ENCODE measurements around the gene POLR3F. TPM values are rescaled to one million over a fixed set of nuclear protein-coding genes. Genes with fewer than 3 reads are reported as not detected.
A peak's percentile ranks its signal among the peaks of the same experiment; 100 is the strongest.
"Not testable (repeated sequence)": the region's sequence is repeated elsewhere in the genome, so short reads cannot be mapped to it uniquely, and the experiment has no call there.

The POLR3F gene
- total RNA-seq, 1 donor from 2014 or later, result 6.8 TPM

GRCh38 chr20:18477821-18478220, 10.6 kb downstream of the POLR3F start:
- TF ChIP-seq CTCF (conservative IDR thresholded peaks at IDR 0.05; ENCODE audit: low read depth, low read length), result no peak
- DNase-seq (ENCODE audit: low read depth), result no peak
- no peak overlapping the region for H3K4me3 ChIP-seq (ENCODE audit: low read depth, low read length)

- no peak for DNase-seq (ENCODE audit: low read depth)
- no peak for TF ChIP-seq CTCF (conservative IDR thresholded peaks at IDR 0.05; ENCODE audit: low read depth, low read length)
- H3K4me3 ChIP-seq (ENCODE audit: low read depth, low read length), result no peak overlapping the region
These were observed 14.4 kb downstream of the POLR3F start for GRCh38 chr20:18481596-18481995.

GRCh38 chr20:18488301-18488700, 21.1 kb downstream of the POLR3F start:
- no peak for TF ChIP-seq CTCF (conservative IDR thresholded peaks at IDR 0.05; ENCODE audit: low read depth, low read length)
- DNase-seq (ENCODE audit: low read depth), result no peak
- H3K4me3 ChIP-seq (ENCODE audit: low read depth, low read length), result no peak overlapping the region

GRCh38 chr20:18496042-18496441, 28.9 kb downstream of the POLR3F start:
- no peak for DNase-seq (ENCODE audit: low read depth)
- no peak for TF ChIP-seq CTCF (conservative IDR thresholded peaks at IDR 0.05; ENCODE audit: low read depth, low read length)

GRCh38 chr20:18496740-18497592, 29.8 kb downstream of the POLR3F start, which contains the start of gene RBBP9:
RBBP9 (minus strand) TSS chr20:18497225; CDS start chr20:18497167, 58 bp downstream.
- TF ChIP-seq CTCF (conservative IDR thresholded peaks at IDR 0.05; ENCODE audit: low read depth, low read length), result no peak

More at GRCh38 chr20:18496042-18496441, 28.9 kb downstream of the POLR3F start:
- peak overlapping the region; percentile 86 for H3K4me3 ChIP-seq (ENCODE audit: low read depth, low read length)

GRCh38 chr20:18497603-18498002, 30.4 kb downstream of the POLR3F start:
- DNase-seq (ENCODE audit: low read depth), result no peak
- H3K4me3 ChIP-seq (ENCODE audit: low read depth, low read length), result peak overlapping the region; percentile 86
- no peak for TF ChIP-seq CTCF (conservative IDR thresholded peaks at IDR 0.05; ENCODE audit: low read depth, low read length)

More at GRCh38 chr20:18496740-18497592, 29.8 kb downstream of the POLR3F start, which contains the start of gene RBBP9:
- peak; percentile 20 for DNase-seq (ENCODE audit: low read depth)
- peak within 1 kb of the TSS; percentile 86 for H3K4me3 ChIP-seq (ENCODE audit: low read depth, low read length)

- not testable (repeated sequence) for H3K4me3 ChIP-seq (ENCODE audit: low read depth, low read length); DNase-seq (ENCODE audit: low read depth)
These were observed 34.5 kb downstream of the POLR3F start for GRCh38 chr20:18501672-18502071.
